CD4-positive, alpha-beta T cell treated with Interleukin-15 for 1 hour (primary cell): ENCODE measurements around the gene CCDC78.

Experiments used
- DNase-seq: peaks from one replicate; pipeline ENCODE4 v3.0.0-alpha.2; 2020

CCDC78 gene

DNA sequence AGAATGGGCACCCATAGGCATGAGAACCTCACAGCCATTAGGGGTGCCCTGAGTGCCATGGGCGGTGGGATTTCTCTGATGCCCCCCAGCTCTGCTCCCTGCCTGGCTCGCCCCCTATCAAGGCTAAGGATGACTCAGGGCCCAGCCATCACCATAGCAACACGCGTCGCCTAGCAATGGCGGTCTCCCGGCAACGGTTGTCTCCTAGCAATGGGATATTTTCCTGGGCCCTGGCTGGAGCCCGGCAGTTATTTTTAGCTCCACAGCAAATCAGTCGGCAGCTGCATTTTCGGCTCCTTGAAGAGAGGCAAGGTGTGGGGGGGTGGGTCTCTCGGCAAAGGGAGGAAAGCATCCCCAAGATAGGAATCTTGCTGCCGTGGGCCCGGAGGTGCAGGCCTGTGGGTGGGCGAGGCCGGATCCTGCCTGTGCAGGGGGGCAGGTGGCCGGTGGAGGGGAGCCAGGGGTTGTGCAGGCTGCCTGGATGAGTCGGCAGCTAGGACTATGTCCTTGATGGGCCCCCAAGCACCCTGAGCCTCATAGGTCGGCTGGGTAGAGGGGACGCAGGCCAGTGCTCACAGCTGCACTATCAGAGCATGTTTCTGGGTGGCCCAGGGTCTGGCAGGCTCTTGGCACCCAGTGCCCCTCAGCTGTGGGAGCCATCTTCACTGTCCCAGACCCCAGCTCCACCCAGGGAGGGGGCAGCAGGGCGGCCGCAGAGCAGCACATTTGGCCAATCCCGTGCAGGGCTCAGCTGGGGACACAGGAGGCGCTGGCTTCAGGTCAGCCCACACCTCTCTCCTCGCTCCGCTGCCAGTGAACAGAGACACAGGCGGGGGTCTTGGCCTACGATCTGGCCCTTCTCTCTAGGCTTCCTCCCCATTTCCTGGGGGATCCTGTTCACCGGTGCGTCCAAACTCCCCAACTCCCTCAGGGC, 16.4 kb downstream of the CCDC78 start:
- no peak for DNase-seq

DNA sequence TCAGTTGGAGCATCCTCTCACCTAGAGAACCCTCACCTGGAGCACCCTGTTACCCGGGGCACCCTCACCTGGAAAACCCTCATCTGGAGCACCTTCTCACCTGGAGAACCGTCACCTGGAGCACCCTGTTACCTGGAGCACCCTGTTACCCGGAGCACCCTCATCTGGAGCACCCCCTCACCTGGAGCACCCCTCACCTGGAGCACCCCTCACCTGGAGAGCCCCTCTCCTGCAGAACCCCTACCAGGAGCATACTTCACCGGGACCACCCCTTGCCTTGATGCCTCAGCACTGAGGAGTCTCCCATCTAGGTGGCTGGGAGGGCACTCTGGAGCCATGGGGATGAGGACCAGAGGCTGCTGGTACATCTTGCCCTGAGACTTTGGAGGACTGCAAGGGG, 17.3 kb downstream of the CCDC78 start:
- DNase-seq, result no peak

DNA sequence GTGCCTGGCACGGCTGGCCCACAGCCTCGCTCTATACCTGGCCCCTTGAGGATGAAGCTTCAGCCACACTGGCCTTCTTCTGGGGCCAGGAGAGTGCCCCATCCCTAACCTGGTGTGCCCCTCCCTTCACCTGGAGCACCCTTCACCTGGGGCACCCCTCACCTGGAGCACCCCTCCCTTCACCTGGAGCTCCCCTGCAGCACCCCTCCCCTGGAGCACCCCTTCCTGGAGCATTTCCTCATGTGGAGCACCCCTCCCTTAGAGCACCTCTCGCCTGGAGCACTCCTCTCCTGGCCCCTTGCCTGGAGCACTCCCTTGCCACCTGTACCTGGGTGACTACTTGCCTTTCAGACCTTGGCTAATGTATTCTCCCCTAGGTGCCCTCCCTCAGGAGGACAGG, 18.2 kb downstream of the CCDC78 start:
- DNase-seq, result no peak

DNA sequence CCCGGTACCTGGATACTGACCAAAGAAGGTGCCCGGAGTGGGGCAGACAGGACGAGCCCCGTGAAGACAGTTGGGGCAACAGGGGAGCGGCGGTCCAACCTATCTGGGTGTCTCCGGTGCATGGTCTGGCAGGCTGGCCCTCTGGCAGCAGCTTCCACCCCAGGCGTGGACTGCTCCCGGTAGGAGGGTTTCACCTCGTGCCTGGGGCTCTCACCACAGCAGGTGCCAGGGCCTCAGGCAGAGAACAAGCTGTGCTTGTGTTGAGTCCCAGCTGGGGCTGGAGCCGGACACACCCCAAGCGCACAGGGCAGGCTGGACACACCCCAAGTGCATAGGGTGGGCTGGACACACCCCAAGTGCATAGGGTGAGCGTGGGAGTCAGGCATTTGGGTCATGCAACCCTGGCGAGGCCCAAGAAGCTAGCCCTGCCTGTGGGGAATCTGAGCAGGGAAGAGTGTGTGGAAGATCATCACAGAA, 19.1 kb downstream of the CCDC78 start:
- no peak for DNase-seq

DNA sequence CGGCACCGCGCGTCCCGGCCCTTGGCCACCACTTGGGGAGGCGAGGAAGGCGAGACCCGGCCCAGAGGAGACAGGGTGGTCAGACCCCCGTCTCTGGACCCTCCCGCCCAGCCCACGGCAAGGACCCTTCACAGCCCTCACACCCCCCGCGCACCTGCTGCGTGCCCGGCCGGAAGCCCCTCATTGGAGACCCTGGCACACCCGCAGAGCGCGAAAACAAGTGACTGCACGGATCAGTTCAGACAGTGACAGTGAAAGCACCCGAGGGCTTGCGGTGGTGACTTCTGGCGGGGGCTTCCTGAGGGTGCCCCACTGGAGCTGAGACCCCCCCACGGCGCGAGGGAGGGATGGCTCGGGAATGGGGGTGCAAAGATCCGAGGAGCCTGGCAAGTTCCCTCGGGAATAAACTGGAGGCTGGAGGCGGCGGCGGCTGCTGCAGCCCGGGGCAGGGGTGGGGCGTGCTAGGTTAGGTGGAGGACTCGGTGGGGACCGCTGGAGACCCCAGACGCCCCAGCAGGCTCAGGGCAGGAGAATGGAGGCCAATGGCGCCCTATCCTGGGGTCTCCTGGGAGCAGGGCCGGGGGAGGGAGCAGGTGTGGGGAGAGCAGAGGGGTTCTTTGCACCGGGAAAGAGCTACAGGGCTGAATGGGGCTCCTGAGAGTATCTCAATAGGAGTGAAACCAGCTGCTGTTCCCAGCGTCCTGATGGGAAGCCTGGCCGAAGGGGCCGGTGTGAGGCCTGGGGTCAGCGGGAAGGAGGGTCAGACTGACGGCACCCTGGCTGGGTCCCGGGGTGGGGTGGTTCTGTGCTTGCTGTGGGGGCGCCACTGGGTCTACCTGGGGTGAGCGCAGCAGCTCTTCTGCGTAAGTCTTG, 19.8 kb downstream of the CCDC78 start:
- DNase-seq, result no peak

DNA sequence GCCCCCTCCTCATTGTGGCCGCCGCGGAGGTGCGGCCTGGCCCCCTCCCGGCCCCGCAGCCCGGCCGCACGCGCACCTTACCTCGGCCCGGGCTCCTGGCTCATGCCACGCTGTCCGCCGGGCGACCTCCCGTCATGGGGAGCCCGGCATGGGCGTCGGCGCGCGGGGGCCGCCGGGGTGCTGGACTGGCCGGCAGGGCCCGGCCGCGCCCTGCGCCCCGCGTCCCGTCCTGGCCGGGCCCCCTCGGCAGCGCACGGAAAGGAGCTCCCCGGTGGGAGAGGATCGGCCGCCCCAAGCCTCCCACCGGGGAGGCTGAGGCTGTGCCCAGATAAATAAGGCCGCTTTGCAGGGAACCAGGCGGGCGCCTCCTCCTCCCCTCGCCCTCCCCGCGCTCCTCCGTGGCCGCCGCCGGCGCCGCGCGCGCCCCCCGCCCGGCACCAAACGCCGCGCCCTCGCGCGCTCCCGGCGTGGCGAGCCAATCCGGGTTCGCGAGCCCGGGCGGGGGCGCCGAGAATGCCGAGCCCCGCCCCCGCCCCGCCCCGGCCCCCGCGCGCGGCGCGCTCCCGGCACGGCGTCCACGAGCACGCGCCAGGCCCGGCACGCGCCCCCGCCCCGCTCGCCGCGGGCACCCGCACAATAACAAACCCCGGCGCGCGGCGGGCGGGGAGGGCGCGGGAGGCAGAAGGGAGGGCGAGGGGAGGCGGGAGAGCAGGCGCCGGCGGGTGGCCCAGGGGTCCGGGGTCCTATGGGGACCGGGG, 20.6 kb downstream of the CCDC78 start, which contains the start of gene FBXL16:
TSS of gene FBXL16 (minus strand) at position 371 of the 758 bp plus-strand sequence. CDS start 8,396 bp downstream, outside the sequence.
- no peak for DNase-seq

DNA sequence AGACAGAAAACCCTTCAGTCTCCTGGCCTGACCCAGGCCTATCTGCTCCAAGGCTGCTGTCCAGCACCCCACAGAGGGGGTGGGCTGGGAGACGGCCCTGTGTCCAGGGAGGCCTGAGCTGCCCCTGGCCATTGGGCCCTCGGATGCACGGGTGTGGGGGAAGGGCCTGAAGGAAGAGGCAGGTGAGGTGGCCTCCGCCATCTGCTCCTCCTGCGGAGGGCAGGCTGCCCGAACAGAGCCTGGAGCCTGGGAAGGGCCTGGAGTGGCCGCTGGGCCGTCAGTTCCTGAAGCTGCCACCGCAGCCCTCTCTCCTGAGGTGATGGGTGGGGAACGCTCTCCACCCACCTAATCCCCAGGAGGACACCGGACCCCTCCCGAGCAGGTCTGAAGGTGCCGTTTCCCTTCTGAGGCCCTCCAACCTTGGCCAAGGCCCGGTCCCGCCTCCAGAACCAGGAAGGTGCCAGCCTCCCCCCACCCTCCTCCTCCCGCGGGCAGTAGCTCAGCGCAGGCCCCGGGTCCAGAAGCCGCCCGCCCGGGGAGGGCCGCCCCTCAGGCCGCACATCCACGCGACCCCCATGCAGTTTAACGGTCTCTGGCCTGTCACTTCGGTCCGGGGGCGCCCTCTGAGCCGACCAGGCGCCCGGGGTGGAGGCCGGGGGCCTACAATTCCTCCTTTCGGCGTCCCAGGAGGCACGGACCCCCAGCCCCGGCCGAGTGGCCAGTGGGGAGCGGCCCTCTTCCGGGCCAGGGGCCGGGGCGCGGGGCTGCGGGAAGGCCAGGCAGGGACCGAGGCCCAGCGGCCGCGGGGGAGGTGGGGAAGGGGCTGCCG, 21.5 kb downstream of the CCDC78 start:
- DNase-seq, result no peak

DNA sequence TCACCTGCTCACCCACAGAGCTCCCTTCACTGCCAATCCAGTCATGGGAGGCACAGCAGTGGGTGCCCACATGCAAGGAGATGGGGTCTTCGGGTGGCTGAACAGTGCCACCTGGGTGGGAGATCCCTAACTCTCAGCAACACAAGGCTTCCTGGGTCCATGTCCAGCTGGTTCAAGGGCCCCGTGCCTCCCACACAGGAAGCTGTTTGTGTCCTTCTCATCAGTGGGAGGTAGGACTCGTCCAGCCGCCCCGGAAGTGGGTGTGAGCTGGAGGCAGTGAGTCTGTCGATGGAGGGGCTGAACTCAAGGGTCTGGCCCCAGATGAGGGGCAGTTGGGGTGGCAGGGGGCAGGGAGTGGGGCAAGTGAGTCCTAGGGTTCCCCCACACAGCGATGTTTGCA, 22.2 kb downstream of the CCDC78 start:
- DNase-seq, result no peak

DNA sequence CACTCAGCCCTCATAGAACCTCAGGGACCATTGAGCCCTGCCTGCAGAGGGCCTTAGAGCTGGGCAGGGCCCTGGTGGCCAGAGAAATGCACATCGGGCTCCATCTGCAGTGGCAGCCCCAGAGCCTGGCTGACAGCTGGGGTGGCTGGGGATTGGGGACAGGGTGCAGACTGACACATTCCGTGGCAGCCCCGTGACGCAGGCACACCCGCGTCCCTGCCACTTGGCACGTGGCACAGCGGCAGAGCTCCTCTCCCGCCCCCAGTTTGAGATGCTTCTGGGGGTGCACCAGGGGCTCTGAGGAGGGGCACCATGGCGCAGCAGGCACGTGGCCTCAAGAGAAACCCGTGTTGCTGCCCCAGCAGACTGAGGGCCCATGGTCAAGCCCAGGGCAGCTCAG, 22.8 kb downstream of the CCDC78 start:
- no peak for DNase-seq

DNA sequence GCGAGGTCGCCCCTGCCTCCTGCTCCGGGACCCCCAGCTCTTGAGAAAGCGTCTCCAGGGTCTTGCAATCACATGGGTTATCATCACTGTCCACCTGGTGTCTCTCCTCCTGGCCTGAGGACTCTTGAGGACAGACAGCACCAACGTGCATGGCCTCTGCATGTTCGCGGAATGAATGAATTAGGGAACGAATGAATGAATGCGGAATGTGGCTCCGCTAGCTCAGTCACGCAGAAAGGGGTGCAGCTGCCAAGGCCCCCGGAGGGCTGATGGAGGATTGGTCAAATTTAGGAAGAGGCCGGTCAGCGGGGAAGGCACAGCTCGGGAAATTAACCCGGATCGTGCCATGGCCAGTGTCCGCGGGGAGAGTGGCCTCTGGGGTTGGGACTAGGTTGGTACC, 23.9 kb downstream of the CCDC78 start:
- DNase-seq, result no peak

DNA sequence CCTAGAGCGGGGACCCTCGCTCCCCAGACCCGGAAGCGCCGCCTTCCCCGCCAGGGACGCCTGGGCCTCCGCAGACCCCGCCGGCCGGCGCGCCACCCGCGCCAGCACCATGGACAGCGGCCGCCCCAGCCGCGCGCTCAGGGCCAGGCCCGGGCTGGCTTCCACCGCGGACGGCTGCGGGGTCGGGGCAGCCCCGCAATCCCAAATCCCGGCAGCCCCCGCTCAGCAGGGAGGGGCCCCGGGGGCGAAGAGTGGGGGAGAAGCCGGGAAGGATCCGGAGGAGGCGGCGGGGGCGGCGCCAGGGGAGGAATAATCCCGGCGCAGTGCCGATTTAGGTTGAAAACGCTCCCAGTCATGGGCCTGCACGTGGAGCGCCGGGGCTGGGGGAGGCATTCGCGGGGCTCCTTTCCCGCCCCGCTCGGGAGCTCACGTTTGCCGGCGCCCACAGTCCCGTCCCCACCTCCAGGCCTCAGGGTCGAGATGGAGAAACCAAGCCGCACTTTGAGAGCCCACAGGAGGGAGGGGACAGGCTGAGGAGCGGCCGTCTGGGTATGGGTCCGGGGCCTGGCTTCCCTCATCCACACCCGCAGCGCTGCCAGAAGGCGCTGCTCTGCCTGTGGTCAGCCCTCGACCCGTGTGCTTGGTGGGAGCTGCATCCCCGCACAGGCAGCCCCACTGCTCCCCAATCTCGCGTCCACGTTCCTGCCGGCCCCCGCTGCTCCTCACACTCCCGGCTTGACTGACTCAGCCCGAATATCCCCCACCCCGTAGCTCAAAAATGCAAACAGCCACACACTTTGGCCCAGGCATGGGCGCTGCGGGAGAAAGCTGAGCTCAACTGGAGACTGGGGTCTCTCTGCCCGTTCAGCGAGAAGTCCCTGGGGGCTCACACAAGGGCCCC, 25.3 kb downstream of the CCDC78 start:
- DNase-seq, result no peak

DNA sequence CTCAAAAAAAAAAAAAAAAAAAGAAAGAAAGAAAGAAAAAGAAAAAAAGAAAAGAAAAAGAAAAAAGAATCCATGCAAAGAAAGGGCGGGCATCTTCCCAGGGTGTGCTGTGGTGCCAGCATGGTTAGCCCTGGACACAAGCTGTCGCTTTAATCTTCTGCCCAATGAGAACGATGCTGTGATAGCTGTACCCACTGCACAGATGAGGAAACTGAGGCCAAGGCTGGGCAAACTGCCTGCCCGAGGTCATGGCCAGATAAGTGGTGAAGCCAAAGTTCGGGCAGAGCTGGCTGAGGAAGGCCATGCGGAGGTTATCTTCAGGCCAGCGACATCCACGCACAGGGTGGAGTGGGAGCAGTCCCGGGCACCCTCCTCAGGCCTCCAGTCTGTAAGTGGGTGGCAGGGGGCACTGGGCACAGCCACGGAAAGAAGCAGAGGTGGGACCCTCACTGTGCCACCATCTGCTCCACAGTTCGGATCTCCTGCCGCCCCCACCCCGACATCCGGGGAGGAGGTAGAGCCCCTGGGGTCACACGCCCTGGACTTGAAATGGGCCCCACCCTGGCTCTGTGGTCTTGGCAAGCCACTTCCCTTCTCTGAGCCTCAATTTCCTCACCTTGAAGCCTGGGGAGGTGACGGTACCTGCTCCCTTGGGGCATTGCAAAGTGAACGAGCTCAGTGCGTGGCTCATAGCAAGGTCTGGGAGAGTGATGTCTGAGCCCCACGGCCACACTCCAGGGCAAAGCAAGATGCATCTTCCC, 27.2 kb downstream of the CCDC78 start:
- DNase-seq, result no peak

DNA sequence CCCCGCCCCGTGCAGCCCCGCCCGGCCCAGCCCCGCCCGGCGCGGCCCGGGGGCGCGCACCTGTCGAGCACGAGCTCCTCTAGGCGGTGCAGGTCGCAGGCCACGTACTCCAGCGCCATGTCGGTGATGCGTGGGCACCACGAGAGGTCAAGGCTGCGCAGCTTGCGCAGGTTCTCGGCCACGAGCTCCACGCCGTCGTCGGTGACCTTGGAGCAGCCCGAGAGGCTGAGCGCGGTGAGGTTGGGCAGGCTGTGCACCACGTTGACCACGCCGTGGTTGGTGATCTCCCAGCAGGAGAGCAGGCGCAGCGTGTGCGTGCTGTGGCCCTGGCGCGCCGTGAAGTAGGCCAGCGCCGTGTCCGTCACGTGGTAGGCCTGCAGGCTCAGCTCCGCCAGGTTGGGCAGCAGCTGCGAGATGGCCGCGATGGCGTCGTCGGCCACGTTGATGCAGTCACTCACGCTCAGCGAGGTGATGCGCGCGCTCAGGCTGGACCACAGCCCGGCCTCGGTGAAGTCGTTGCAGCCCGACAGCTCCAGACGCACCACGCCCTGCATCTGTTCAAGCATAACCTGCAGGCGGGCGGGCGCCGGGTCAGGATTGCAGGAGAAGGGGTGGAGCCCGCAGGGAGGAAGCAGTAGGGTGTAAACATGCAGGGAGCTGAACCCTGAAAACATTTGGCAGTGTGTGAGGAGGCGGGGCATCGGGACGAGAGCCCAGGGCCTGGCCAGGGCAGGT, 30.7 kb downstream of the CCDC78 start:
- DNase-seq, result peak; percentile 55

DNA sequence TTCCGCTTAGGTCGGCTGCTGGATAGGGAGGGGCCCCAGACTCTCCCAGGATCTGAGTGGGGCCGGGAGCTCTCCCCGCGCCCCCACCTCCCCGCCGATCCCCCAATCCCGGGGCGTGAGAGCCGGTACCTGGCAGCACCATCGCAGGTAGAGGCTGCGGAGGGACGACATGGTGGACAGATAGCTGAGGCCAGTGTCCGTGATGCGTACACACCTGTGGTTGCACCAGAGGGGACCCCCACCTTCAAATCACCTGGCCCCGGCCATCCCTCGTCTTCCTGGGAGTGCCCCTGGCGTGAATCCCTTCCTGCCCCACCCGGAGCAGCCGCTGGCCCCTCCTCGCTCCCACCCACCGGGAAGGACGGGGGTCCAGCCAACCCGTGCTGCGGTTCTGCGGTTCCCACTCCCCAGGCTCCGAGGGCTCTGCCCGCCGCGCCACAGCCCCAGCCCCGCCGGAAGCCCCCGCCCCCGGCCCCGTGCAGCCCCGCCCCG, 31.3 kb downstream of the CCDC78 start:
- no peak for DNase-seq

DNA sequence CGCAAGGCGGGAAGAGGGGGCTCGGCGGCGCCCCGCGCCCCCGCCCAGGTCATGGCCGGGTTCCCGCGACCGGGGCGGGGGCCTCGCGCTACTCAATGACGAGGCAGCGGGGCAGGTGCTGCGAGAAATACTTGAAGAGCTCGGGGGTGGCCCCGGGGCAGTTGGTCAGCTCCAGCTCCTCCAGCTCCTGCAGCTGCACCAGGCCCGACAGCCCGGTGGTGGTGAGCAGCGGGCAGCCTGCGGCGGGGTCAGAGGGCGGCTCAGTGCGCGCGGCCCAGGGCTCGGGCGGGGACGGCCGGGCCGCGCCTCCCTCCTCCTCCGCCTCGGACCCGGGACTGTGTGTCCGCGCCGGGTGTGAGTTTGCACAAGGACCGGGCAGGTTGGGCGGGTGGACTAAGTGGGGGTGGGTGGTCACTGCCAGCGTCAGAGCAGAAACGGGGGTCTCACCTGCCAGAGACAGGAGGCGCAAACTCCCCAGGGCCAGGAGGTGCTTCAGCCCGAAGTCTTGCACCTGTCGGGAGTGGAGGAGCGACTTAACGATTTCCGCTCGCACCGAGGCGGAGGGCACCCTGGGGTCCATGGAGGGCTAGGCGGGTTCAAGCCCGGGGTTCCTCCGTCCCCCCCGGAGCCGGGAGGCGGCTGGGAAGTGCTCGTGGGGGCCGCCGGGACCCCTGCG, 31.9 kb downstream of the CCDC78 start:
- no peak for DNase-seq

DNA sequence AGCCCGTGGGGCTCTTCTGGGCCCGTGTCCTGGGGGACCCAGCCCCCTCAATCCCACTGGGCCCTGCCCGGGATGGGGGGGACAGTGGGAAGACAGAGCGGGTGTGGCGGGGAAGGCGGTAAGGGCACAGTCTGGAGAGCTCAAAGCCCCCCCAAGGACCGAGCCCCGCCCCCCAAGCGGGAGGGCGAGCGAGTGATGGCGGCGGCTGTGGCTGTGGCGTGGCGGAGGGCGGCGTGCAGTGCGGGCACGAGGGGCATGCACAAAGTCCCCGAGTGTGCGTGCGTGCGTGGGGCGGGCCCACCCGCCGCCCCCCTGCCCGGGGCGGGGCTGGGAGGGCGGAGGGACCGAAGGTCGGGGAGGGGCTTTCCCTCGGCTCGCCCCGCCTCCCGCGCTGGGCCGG, 32.5 kb downstream of the CCDC78 start:
- DNase-seq, result peak; percentile 50

DNA sequence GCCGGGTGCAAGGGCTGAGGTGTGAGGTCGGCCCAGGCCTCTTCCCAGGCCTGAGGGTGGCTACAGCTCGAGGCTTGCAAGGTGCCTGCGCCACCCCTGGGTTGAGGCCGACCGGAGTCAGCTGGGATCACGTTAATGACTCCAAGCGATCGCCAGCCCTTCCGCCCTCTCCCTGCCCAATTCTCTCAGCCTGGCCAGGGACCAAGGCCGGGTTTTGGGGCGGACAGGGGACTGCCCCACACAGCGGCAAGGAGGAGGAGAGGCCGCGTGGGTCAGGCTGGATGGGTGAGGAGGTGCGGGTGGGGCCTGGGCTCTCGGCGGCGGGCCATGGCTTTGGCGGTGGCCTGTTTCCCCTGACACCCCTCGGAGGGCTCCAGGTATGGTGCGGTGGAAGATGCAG, 32.9 kb downstream of the CCDC78 start:
- DNase-seq, result no peak

DNA sequence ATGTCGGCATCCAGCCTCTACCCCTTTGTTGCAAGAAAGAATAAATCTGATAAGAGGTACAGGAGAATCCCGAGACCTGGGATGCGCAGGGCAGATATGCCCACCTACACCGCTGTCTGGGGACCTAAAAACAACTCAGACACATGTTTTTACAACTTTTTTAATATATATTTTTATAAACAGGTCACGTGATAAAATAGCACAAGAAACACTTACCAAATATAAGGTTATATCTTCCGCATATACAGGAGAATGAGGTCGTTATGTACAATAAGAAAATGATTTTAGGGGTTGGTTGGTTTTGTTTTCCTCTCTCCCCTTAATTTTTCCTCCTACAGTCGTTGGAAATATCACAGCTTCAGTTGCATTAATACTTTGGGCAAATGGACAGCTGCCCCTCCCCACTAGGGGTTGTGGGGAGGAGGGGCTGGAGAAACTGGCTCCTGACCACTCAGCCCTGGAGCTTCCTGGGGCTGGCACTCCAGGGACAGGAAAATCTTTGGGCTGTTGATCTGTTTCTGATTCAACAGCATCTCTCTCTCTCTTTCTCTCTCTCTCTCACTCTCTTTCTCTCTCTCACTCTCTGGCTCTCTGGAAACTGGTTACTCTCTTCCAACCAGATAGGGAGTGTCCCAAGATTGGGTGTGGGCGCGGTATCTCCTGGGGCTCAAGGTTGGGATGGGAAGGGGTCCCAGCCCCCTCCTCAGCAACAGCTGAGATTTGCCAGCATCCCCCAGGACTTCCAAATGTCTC, 33.7 kb downstream of the CCDC78 start:
- no peak for DNase-seq
